ENCODE results near the gene EEF1B2.
"Not testable (repeated sequence)": the region's sequence is repeated elsewhere in the genome, so short reads cannot be mapped to it uniquely, and the experiment has no call there.

The EEF1B2 gene

DNA sequence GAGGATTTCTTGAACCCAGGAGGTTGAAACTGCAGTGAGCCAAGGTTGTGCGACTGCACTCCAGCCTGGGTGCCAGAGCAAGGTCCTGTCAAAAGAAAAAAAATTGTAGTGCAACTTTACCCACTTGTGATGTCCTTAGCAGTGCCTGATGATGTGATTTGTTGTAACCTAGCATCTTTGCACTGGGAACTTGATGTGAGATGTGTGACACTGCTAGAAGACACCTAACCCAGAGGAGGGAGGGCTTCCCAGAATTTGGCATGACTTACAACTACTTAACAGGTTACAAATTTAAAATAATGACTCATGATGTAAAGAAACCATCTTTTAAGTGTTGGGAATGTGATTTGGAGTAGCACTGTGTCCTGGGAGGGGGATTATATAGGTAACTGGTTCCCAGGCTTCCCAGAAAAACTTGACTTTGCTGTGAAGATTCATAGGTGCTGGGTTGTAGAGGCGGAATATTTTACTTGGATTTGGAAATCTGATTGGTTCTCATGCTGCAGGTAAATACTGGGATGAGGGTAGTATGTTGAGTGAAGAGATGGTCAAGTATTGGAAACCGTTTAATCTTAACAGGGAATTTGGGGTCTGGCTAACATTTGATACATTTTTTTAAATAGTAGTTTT, 3.7 kb downstream of the EEF1B2 start:
- no peaks in the 10 kb centered on the region for H3K9me3 ChIP-seq (ENCODE audit: control insufficient read depth in 2 of 2, low read length in 2 of 2)
- no peak overlapping the region for H3K27ac ChIP-seq (ENCODE audit: low read length)
- H3K27me3 ChIP-seq (ENCODE audit: control insufficient read depth in 1 of 2, insufficient read depth in 2 of 2, low read length in 2 of 2): no peaks in the 10 kb centered on the region
- no peak overlapping the region for H3K4me3 ChIP-seq (ENCODE audit: low read length in 2 of 2)
- peaks cover 15% of the 10 kb centered on the region for H3K4me1 ChIP-seq (ENCODE audit: control insufficient read depth, insufficient read depth, low read length)
- no peak overlapping the region for H3K9ac ChIP-seq (ENCODE audit: low read length in 2 of 2)
- peaks cover 12 to 25% of the 10 kb centered on the region in 2 donors for H3K36me3 ChIP-seq (ENCODE audit: control insufficient read depth in 2 of 2, insufficient read depth in 2 of 2, low read length in 2 of 2)

DNA sequence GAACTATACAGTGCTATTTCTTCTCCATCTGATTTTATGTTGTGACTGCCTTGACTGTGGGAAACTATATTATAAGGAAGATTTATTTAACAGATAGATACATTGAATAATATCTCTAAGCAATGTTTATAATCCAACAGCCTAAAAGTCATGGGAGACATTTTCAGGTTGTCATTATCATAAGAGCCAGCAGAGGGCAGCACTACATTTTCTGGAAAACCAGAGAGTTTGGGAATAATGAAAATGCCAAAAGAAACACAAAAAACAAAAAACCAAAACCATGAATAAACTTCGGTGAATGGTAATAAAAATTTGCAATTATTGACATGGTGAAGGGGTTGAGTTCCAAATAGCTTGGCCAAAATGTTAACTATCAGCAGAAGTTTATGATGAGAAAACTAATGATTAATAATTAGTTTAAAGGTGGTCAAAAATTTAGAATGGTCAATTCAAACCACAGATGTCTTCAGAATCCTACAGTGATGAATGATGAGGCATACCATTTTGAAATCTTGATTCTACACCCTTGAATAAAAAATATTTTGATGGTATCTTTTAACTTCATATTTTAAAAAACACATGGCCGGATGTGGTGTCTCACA, 4.7 kb downstream of the EEF1B2 start:
- Histone ChIP-seq H3K36me3 (ENCODE audit: control insufficient read depth in 2 of 2, insufficient read depth in 2 of 2, low read length in 2 of 2) (peaks cover 12 to 25% of the 10 kb centered on the region in 2 donors), H3K27me3 (ENCODE audit: control insufficient read depth in 1 of 2, insufficient read depth in 2 of 2, low read length in 2 of 2) (no peaks in the 10 kb centered on the region), H3K4me3 (ENCODE audit: low read length in 2 of 2) (no peak overlapping the region), H3K9ac (ENCODE audit: low read length in 2 of 2) (no peak overlapping the region), H3K9me3 (ENCODE audit: control insufficient read depth in 2 of 2, low read length in 2 of 2) (no peaks in the 10 kb centered on the region), H3K4me1 (ENCODE audit: control insufficient read depth, insufficient read depth, low read length) (peaks cover 15% of the 10 kb centered on the region), H3K27ac (ENCODE audit: low read length) (no peak overlapping the region)

DNA sequence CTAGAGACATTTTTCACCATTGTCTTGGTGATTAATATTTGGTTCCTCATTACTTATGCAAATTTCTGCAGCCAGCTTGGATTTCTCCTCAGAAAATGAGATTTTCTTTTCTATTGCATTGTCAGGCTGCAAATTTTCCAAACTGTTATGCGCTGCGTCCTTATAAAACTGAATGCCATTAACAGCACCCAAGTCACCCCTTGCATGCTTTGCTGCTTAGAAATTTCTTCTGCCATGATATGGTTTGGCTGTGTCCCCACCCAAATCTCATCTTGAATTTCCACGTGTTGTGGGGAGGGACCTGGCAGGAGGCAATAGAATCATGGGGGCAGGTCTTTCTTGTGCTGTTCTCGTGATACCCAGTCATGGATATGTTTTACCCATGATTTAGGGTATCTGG, 8.5 kb downstream of the EEF1B2 start:
- not testable (repeated sequence) for H3K27ac ChIP-seq (ENCODE audit: low read length)

DNA sequence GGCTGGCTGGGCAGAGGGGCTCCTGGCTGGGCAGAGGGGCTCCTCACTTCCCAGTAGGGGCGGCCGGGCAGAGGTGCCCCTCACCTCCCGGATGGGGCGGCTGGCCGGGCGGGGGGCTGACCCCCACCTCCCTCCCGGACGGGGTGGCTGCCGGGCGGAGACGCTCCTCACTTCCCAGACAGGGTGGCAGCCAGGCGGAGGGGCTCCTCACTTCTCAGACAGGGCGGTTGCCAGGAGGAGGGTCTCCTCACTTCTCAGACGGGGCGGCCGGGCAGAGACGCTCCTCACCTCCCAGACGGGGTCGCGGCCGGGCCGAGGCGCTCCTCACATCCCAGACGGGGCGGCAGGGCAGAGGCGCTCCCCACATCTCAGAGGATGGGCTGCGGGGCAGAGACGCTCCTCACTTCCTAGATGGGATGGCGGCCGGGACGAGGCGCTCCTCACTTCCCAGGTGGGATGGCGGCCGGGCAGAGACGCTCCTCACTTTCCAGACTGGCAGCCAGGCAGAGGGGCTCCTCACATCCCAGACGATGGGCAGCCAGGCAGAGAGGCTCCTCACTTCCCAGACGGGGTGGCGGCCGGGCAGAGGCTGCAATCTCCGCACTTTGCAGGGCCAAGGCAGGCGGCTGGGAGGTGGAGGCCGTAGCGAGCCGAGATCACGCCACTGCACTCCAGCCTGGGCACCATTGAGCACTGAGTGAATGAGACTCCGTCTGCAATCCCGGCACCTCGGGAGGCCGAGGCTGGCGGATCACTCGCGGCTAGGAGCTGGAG, 12.1 kb downstream of the EEF1B2 start:
- not testable (repeated sequence) for H3K9me3 ChIP-seq (ENCODE audit: control insufficient read depth in 2 of 2, low read length in 2 of 2); H3K27me3 ChIP-seq (ENCODE audit: control insufficient read depth in 1 of 2, insufficient read depth in 2 of 2, low read length in 2 of 2); H3K4me3 ChIP-seq (ENCODE audit: low read length in 2 of 2); H3K4me1 ChIP-seq (ENCODE audit: control insufficient read depth, insufficient read depth, low read length); H3K9ac ChIP-seq (ENCODE audit: low read length in 2 of 2); H3K36me3 ChIP-seq (ENCODE audit: control insufficient read depth in 2 of 2, insufficient read depth in 2 of 2, low read length in 2 of 2); H3K27ac ChIP-seq (ENCODE audit: low read length)

More for the DNA sequence above, 8.5 kb downstream of the EEF1B2 start:
- not testable (repeated sequence) for H3K36me3 ChIP-seq (ENCODE audit: control insufficient read depth in 2 of 2, insufficient read depth in 2 of 2, low read length in 2 of 2); H3K9me3 ChIP-seq (ENCODE audit: control insufficient read depth in 2 of 2, low read length in 2 of 2); H3K4me3 ChIP-seq (ENCODE audit: low read length in 2 of 2); H3K9ac ChIP-seq (ENCODE audit: low read length in 2 of 2); H3K4me1 ChIP-seq (ENCODE audit: control insufficient read depth, insufficient read depth, low read length); H3K27me3 ChIP-seq (ENCODE audit: control insufficient read depth in 1 of 2, insufficient read depth in 2 of 2, low read length in 2 of 2)

DNA sequence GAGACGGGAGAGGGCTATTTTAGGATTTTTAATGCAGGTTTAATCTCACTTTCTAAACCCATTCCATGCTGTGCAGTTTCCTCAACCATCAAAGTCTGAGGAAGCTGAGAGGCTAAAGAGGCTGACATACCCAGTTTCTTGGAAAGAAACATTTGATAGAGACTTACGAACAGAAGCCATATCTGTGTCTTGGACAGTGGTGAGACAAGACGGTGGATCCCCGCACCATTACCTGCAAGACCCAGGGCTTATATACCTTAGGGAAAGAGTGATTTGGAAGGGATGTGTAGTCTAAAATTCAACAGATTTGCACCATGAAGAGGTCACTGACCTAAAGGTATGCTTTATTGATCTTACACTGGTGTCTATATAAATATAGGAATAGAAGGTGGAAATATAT, 13.5 kb downstream of the EEF1B2 start:
- Histone ChIP-seq H3K9me3 (ENCODE audit: control insufficient read depth in 2 of 2, low read length in 2 of 2) (no peaks in the 10 kb centered on the region), H3K9ac (ENCODE audit: low read length in 2 of 2) (no peak overlapping the region), H3K27ac (ENCODE audit: low read length) (no peak overlapping the region), H3K4me3 (ENCODE audit: low read length in 2 of 2) (no peak overlapping the region), H3K36me3 (ENCODE audit: control insufficient read depth in 2 of 2, insufficient read depth in 2 of 2, low read length in 2 of 2) (no peaks in the 10 kb centered on the region), H3K27me3 (ENCODE audit: control insufficient read depth in 1 of 2, insufficient read depth in 2 of 2, low read length in 2 of 2) (no peaks in the 10 kb centered on the region), H3K4me1 (ENCODE audit: control insufficient read depth, insufficient read depth, low read length) (no peaks in the 10 kb centered on the region)

DNA sequence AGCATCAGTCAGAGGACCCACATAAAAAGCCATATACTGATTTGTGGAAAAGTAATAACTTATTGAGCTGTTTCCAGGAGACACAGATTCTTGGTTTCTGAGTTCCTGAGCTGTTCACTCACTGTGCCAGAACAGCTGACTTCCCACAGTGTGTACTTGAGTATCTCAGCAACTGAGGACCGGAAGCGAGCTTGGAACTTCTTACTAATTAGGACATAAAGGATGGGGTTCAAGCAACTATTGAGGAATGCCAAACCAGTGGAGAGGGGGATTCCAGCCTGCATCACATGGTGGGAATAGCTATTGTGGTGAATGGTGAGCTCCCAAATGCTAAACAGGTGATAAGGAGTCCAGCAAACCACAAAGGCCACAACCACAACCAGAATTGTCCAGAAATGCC, 16.4 kb downstream of the EEF1B2 start:
- no peak overlapping the region for H3K27ac ChIP-seq (ENCODE audit: low read length)
- H3K27me3 ChIP-seq (ENCODE audit: control insufficient read depth in 1 of 2, insufficient read depth in 2 of 2, low read length in 2 of 2): no peaks in the 10 kb centered on the region
- no peaks in the 10 kb centered on the region for H3K4me1 ChIP-seq (ENCODE audit: control insufficient read depth, insufficient read depth, low read length)
- H3K9me3 ChIP-seq (ENCODE audit: control insufficient read depth in 2 of 2, low read length in 2 of 2): no peaks in the 10 kb centered on the region
- no peak overlapping the region for H3K4me3 ChIP-seq (ENCODE audit: low read length in 2 of 2)
- no peaks in the 10 kb centered on the region for H3K36me3 ChIP-seq (ENCODE audit: control insufficient read depth in 2 of 2, insufficient read depth in 2 of 2, low read length in 2 of 2)
- no peak overlapping the region for H3K9ac ChIP-seq (ENCODE audit: low read length in 2 of 2)

DNA sequence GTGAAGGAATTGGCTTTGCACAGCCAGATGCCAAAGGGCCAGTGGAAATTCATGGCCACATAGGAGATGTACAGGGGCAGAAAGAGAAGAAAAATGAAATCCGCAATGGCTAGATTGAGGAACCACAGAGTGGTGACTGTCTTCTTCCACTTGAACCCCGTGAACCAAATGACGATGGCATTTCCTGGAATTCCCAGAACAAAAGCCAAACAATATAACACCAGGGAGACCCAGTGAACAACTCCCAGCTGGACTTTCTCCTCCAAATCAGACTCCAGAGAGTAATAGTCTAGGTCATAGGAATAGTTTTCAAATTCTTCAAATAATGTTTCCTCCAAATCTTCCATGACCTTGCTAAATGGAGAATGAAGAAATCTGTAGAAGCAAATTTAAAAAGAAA, 17.2 kb downstream of the EEF1B2 start:
- Histone ChIP-seq H3K27me3 (ENCODE audit: control insufficient read depth in 1 of 2, insufficient read depth in 2 of 2, low read length in 2 of 2) (no peaks in the 10 kb centered on the region), H3K9ac (ENCODE audit: low read length in 2 of 2) (no peak overlapping the region), H3K9me3 (ENCODE audit: control insufficient read depth in 2 of 2, low read length in 2 of 2) (no peaks in the 10 kb centered on the region), H3K4me1 (ENCODE audit: control insufficient read depth, insufficient read depth, low read length) (no peaks in the 10 kb centered on the region), H3K27ac (ENCODE audit: low read length) (no peak overlapping the region), H3K4me3 (ENCODE audit: low read length in 2 of 2) (no peak overlapping the region), H3K36me3 (ENCODE audit: control insufficient read depth in 2 of 2, insufficient read depth in 2 of 2, low read length in 2 of 2) (no peaks in the 10 kb centered on the region)

DNA sequence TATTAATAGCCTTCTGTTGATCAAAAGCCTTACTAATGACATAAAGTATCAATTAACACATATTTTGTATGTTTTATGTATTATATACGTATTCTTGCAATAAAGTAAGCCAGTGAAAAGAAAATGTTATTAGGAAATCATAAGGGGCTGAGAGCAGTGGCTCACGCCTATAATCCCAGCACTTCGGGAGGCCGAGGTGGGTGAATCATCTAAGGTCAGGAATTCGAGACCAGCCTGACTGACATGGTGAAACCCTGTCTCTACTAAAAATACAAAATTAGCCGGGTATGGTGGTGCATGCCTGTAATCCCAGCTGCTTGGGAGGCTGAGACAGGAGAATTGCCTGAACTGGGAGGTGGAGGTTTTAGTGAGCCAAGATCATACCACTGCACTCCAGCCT, 21.8 kb downstream of the EEF1B2 start:
- H3K9me3 ChIP-seq (ENCODE audit: control insufficient read depth in 2 of 2, low read length in 2 of 2); H3K9ac ChIP-seq (ENCODE audit: low read length in 2 of 2); H3K27ac ChIP-seq (ENCODE audit: low read length); H3K36me3 ChIP-seq (ENCODE audit: control insufficient read depth in 2 of 2, insufficient read depth in 2 of 2, low read length in 2 of 2); H3K4me3 ChIP-seq (ENCODE audit: low read length in 2 of 2); H3K27me3 ChIP-seq (ENCODE audit: control insufficient read depth in 1 of 2, insufficient read depth in 2 of 2, low read length in 2 of 2); H3K4me1 ChIP-seq (ENCODE audit: control insufficient read depth, insufficient read depth, low read length): not testable (repeated sequence)

DNA sequence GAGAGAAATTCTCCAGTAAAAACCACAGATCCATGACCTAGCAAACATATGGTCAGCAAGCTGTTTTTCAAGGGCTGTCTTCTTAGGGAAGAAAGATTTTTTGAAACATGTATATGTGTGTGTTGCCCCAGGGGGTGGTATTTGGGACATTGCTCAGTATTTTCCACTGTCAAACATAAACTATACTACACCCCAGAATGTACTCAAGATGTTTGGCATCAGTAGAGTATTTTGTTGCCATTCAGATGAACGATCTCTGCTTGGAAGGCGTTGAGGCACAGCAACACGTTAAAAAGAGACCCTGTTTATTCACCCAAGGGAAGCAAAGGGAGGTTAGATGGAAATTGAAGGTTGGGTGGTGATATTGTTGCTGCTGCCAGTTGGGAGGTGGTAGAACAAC, 30.0 kb downstream of the EEF1B2 start:
- no peak overlapping the region for H3K4me3 ChIP-seq (ENCODE audit: low read length in 2 of 2)
- no peaks in the 10 kb centered on the region for H3K36me3 ChIP-seq (ENCODE audit: control insufficient read depth in 2 of 2, insufficient read depth in 2 of 2, low read length in 2 of 2)
- no peak overlapping the region for H3K9ac ChIP-seq (ENCODE audit: low read length in 2 of 2)
- no peaks in the 10 kb centered on the region for H3K4me1 ChIP-seq (ENCODE audit: control insufficient read depth, insufficient read depth, low read length)
- H3K27me3 ChIP-seq (ENCODE audit: control insufficient read depth in 1 of 2, insufficient read depth in 2 of 2, low read length in 2 of 2): peaks cover 0 to 2% of the 10 kb centered on the region in 2 donors
- H3K9me3 ChIP-seq (ENCODE audit: control insufficient read depth in 2 of 2, low read length in 2 of 2): no peaks in the 10 kb centered on the region
- H3K27ac ChIP-seq (ENCODE audit: low read length): no peak overlapping the region

DNA sequence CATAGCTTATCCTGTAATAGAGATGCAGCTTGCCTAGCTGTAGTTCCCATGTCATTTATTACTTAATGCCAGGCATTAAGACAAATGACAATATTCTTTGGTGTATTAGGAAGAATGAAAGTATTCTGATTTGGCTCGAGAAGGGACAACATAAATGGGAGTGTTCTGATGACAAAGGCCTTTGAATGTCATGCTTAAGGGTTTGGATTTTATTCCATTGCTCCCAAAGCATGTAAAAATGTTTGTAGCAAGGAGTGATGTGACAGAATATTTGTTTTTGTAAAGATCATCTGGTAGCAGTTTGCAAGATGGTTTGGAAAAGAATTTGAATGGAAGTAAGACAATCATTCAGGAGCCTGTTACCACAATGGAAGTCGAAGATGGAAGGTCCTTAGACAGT, 30.4 kb downstream of the EEF1B2 start:
- Histone ChIP-seq H3K9ac (ENCODE audit: low read length in 2 of 2) (no peak overlapping the region), H3K9me3 (ENCODE audit: control insufficient read depth in 2 of 2, low read length in 2 of 2) (no peaks in the 10 kb centered on the region), H3K27ac (ENCODE audit: low read length) (no peak overlapping the region), H3K4me1 (ENCODE audit: control insufficient read depth, insufficient read depth, low read length) (no peaks in the 10 kb centered on the region), H3K4me3 (ENCODE audit: low read length in 2 of 2) (no peak overlapping the region), H3K27me3 (ENCODE audit: control insufficient read depth in 1 of 2, insufficient read depth in 2 of 2, low read length in 2 of 2) (peaks cover 0 to 2% of the 10 kb centered on the region in 2 donors), H3K36me3 (ENCODE audit: control insufficient read depth in 2 of 2, insufficient read depth in 2 of 2, low read length in 2 of 2) (no peaks in the 10 kb centered on the region)

DNA sequence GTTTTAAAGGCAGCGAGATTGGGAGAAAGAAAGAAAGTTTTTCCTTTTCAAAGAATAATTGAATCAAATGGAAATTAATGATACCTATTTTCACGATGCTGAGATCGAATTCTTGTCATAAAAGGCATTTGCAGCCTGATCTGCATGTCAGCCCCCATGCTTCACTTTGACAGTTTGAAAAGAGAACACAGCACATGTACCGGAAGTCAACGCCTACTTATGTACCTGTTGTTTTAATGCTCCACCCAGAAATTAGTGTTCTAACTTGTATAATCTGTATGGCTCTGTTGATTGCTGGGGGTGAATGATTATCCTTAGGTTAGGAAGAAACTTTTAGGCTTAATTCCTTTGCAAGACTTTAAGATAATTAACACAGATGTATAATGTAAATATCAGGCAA, 31.0 kb downstream of the EEF1B2 start:
- Histone ChIP-seq H3K4me3 (ENCODE audit: low read length in 2 of 2) (no peak overlapping the region), H3K9me3 (ENCODE audit: control insufficient read depth in 2 of 2, low read length in 2 of 2) (no peaks in the 10 kb centered on the region), H3K27me3 (ENCODE audit: control insufficient read depth in 1 of 2, insufficient read depth in 2 of 2, low read length in 2 of 2) (peaks cover 0 to 2% of the 10 kb centered on the region in 2 donors), H3K27ac (ENCODE audit: low read length) (no peak overlapping the region), H3K9ac (ENCODE audit: low read length in 2 of 2) (no peak overlapping the region), H3K36me3 (ENCODE audit: control insufficient read depth in 2 of 2, insufficient read depth in 2 of 2, low read length in 2 of 2) (no peaks in the 10 kb centered on the region), H3K4me1 (ENCODE audit: control insufficient read depth, insufficient read depth, low read length) (no peaks in the 10 kb centered on the region)
